ENCODE results near the gene ICE2. TPM values are rescaled to one million over a fixed set of nuclear protein-coding genes. Genes with fewer than 3 reads are reported as not detected.
A peak's percentile ranks its signal among the peaks of the same experiment; 100 is the strongest.

The ICE2 gene
- polyA plus RNA-seq, 1 of the 3 experiments (the other 2 are of a cell fraction), result 19.0 TPM

GRCh38 chr15:60370869-60371136 lies 108.1 kb downstream of the ICE2 start:
- Histone ChIP-seq H3K4me3 (ENCODE audit: low read depth in 2 of 2, low read length in 1 of 2) (0 out of 4 replicates have a peak overlapping the region, but pooled peaks of 1 of the 2 experiments have one; percentile 13), H3K4me1 (ENCODE audit: control insufficient read depth in 1 of 2, insufficient read depth in 2 of 2, low read depth in 1 of 2, low read length in 1 of 2) (peaks cover 17 to 65% of the 10 kb centered on the region in 2 experiments), H2AFZ (ENCODE audit: low read depth) (no peak overlapping the region), H3K9me2 (no peaks in the 10 kb centered on the region), H3K27me3 (ENCODE audit: insufficient read depth) (no peaks in the 10 kb centered on the region), H3K27ac (ENCODE audit: low read depth in 2 of 2, low read length in 1 of 2) (peak overlapping the region; percentile 87 to 99), H3K9ac (peak overlapping the region; percentile 79), H3K36me3 (replicated peaks in 1 of 2; ENCODE audit: control insufficient read depth in 1 of 2, insufficient read depth in 2 of 2, low read length in 1 of 2) (peaks cover 46 to 51% of the 10 kb centered on the region in 2 experiments), H3K4me2 (peak overlapping the region; percentile 67), H3F3A (replicated peaks; ENCODE audit: insufficient read depth) (peaks cover 70% of the 10 kb centered on the region), H3K79me2 (ENCODE audit: insufficient read depth) (peaks cover 66% of the 10 kb centered on the region), H4K20me1 (ENCODE audit: insufficient read depth) (peaks cover 25% of the 10 kb centered on the region; the same call in 1 of the 2 replicates), H3K9me3 (no peaks in the 10 kb centered on the region)
- WGBS (ENCODE audit: low lambda C conversion rate), result 33% methylated on average over 1 of the region's 1 CpG
- ChIA-PET CTCF (interaction anchor here (1.5 kb wide), 1 partner anchor 11 kb away, joined by 5 read pairs; no protein-coding TSS in a partner anchor), POLR2A (no interaction called here)
- TF ChIP-seq NRF1 (IDR thresholded peaks at IDR 0.05; ENCODE audit: low read depth, low read length) (no peak), YY1 (IDR thresholded peaks at IDR 0.05; ENCODE audit: low read depth) (no peak)
- no peak for DNase-seq

DNA sequence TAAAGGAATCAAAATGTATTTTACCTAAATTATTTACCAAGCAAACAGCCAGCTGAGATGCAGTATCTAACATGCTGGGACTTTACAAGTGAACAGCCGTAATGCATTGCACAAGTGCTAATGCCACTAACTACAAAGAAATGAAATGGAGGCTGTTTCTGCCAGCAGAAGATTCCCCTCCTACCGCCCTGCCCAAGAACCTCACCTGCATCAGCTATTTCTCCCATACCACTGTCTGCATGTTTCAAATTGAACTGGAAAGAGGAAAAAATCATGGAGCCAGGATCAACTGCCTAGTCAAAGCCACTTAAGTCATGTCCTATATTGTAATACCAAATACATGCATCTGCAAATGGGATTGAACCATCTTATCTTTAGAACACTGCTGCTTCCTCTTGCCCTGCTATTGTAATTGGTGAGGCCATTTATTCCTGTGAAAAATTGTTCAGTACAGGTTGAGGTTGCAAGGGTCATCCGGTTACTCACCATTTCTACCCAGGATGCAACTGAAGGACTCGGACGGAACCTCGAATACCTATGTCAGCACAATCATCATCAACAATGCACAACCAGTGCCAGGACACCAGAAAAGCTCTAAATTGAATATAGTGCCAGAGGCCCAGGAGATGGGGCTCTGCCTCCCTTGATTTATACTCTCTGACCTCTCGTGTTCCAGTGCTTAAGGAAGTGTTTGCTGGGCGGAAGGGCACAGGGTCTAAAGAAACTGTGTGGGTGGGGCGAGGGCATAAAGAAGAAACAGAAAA lies 108.7 kb downstream of the ICE2 start:
- peaks cover 43 to 49% of the 10 kb centered on the region in 2 experiments for H3K36me3 ChIP-seq (replicated peaks in 1 of 2; ENCODE audit: control insufficient read depth in 1 of 2, insufficient read depth in 2 of 2, low read length in 1 of 2)
- peaks cover 17 to 61% of the 10 kb centered on the region in 2 experiments for H3K4me1 ChIP-seq (ENCODE audit: control insufficient read depth in 1 of 2, insufficient read depth in 2 of 2, low read depth in 1 of 2, low read length in 1 of 2)
- H3K9me2 ChIP-seq, result no peaks in the 10 kb centered on the region
- H3K4me3 ChIP-seq (ENCODE audit: low read depth in 2 of 2, low read length in 1 of 2), result no peak overlapping the region
- peaks cover 68% of the 10 kb centered on the region for H3F3A ChIP-seq (replicated peaks; ENCODE audit: insufficient read depth)
- H3K9me3 ChIP-seq, result no peaks in the 10 kb centered on the region
- peak overlapping the region; percentile 79 for H3K9ac ChIP-seq
- no peak for DNase-seq
- H4K20me1 ChIP-seq (ENCODE audit: insufficient read depth), result peaks cover 22% of the 10 kb centered on the region
- H3K79me2 ChIP-seq (ENCODE audit: insufficient read depth), result peaks cover 64% of the 10 kb centered on the region
- 42% methylated on average over 9 of the region's 9 CpGs for WGBS (ENCODE audit: low lambda C conversion rate)
- H3K4me2 ChIP-seq, result peak overlapping the region; percentile 67
- H2AFZ ChIP-seq (ENCODE audit: low read depth), result no peak overlapping the region
- CTCF ChIA-PET, result interaction anchor here (1.2 to 1.5 kb wide), 3 partner anchors 11 to 150 kb away, joined by 4 to 5 read pairs (median 4); no protein-coding TSS in a partner anchor
- H3K27me3 ChIP-seq (ENCODE audit: insufficient read depth), result no peaks in the 10 kb centered on the region
- peak overlapping the region; percentile 87 to 99 for H3K27ac ChIP-seq (ENCODE audit: low read depth in 2 of 2, low read length in 1 of 2)
- POLR2A ChIA-PET, result no interaction called here
- TF ChIP-seq GATA2 (CRISPR knock-in tag; IDR thresholded peaks at IDR 0.05) (no peak), USF2 (IDR thresholded peaks at IDR 0.05; ENCODE audit: borderline replicate concordance, low read depth, low read length) (no peak), RAD21 (IDR thresholded peaks at IDR 0.05; ENCODE audit: low read length) (no peak), REST (IDR thresholded peaks at IDR 0.05; ENCODE audit: low read depth, low read length) (no peak), RFX5 (IDR thresholded peaks at IDR 0.05; ENCODE audit: low read length) (no peak), TCF12 (IDR thresholded peaks at IDR 0.05) (0 out of 2 replicates have a peak, but pooled peaks have one; percentile 24), NFIC (IDR thresholded peaks at IDR 0.05; ENCODE audit: borderline replicate concordance) (no peak; the same call in 1 of the 2 replicates), CTCF (IDR thresholded peaks at IDR 0.05) (no peak), POLR2AphosphoS5 (IDR thresholded peaks at IDR 0.05; ENCODE audit: low read depth, low read length) (peak; percentile 14; the same call in 1 of the 2 replicates), NRF1 (IDR thresholded peaks at IDR 0.05; ENCODE audit: low read depth, low read length) (no peak), FOXJ3 (CRISPR knock-in tag; IDR thresholded peaks at IDR 0.05) (no peak), TAF1 (IDR thresholded peaks at IDR 0.05; ENCODE audit: borderline replicate concordance, low read depth, low read length) (no peak), RCOR1 (IDR thresholded peaks at IDR 0.05; ENCODE audit: low read length) (no peak), TEAD4 (IDR thresholded peaks at IDR 0.05; ENCODE audit: borderline replicate concordance, insufficient read depth) (no peak), MEF2A (IDR thresholded peaks at IDR 0.05; ENCODE audit: borderline replicate concordance, low read depth) (no peak)
- TF ChIP-seq, protein P1, sequence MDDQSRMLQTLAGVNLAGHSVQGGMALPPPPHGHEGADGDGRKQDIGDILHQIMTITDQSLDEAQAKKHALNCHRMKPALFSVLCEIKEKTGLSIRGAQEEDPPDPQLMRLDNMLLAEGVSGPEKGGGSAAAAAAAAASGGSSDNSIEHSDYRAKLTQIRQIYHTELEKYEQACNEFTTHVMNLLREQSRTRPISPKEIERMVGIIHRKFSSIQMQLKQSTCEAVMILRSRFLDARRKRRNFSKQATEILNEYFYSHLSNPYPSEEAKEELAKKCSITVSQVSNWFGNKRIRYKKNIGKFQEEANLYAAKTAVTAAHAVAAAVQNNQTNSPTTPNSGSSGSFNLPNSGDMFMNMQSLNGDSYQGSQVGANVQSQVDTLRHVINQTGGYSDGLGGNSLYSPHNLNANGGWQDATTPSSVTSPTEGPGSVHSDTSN (IDR thresholded peaks at IDR 0.05), result peak; percentile 70
- TF ChIP-seq, protein P2, sequence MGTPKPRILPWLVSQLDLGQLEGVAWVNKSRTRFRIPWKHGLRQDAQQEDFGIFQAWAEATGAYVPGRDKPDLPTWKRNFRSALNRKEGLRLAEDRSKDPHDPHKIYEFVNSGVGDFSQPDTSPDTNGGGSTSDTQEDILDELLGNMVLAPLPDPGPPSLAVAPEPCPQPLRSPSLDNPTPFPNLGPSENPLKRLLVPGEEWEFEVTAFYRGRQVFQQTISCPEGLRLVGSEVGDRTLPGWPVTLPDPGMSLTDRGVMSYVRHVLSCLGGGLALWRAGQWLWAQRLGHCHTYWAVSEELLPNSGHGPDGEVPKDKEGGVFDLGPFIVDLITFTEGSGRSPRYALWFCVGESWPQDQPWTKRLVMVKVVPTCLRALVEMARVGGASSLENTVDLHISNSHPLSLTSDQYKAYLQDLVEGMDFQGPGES (IDR thresholded peaks at IDR 0.05; ENCODE audit: low read depth, low read length), result no peak
